ENCODE results near the gene SLC13A5. TPM values are rescaled to one million over a fixed set of nuclear protein-coding genes. Genes with fewer than 3 reads are reported as not detected.

Gene SLC13A5
- total RNA-seq, 1 experiment from 2014 or later = 0.92 TPM

GRCh38 chr17:6712058-6712853, 913 bp downstream of the SLC13A5 start:
- no peaks in the 10 kb centered on the region for H3K9me2 ChIP-seq (ENCODE audit: insufficient read depth)
- POLR2A ChIA-PET (ENCODE audit: unreplicated experiment) = interaction anchor here (0.5 to 0.7 kb wide), 4 partner anchors 41 to 413 kb away, joined by 3 to 6 read pairs (median 4); partner anchors contain the start of gene PIMREG
- H3K9me3 ChIP-seq (ENCODE audit: insufficient read depth, low read depth) = peaks cover under 1% of the 10 kb centered on the region; the same call in 1 of the 2 replicates
- no peak overlapping the region for H3K27ac ChIP-seq
- H2AFZ ChIP-seq = no peak overlapping the region
- intact Hi-C loops (cut with micrococcal nuclease; ENCODE audit: unreplicated experiment) = loop anchor here (5.0 kb wide), 2 partner anchors 45 to 310 kb away; partner anchors contain the start of gene BCL6B
- no peaks in the 10 kb centered on the region for H3K4me1 ChIP-seq (replicated peaks; ENCODE audit: insufficient read depth)
- no peaks in the 10 kb centered on the region for H3K79me2 ChIP-seq (ENCODE audit: low read depth)
- H4K20me1 ChIP-seq (ENCODE audit: insufficient read depth) = no peaks in the 10 kb centered on the region
- CTCF ChIA-PET = no interaction called here
- H3F3A ChIP-seq (ENCODE audit: insufficient read depth, low read depth) = no peaks in the 10 kb centered on the region
- no peak overlapping the region for H3K4me3 ChIP-seq
- no peaks in the 10 kb centered on the region for H3K27me3 ChIP-seq (ENCODE audit: insufficient read depth, low read depth)
- H3K4me2 ChIP-seq = no peak overlapping the region
- no peaks in the 10 kb centered on the region for H3K36me3 ChIP-seq (ENCODE audit: low read depth)
- BruUV-seq (replicated peaks) = no TSS peak
- no peak for TF ChIP-seq CTCF (conservative IDR thresholded peaks at IDR 0.05)
- no peak for TF ChIP-seq EZH2 (IDR thresholded peaks at IDR 0.05; ENCODE audit: low read depth)
- peak; percentile 58 to 80 for DNase-seq

GRCh38 chr17:6711681-6712057, 1.5 kb downstream of the SLC13A5 start:
- Histone ChIP-seq H2AFZ (no peak overlapping the region), H3K27ac (no peak overlapping the region), H3K9me2 (ENCODE audit: insufficient read depth) (no peaks in the 10 kb centered on the region), H3K4me3 (no peak overlapping the region), H3K4me2 (no peak overlapping the region), H3F3A (ENCODE audit: insufficient read depth, low read depth) (no peaks in the 10 kb centered on the region), H3K79me2 (ENCODE audit: low read depth) (no peaks in the 10 kb centered on the region), H4K20me1 (ENCODE audit: insufficient read depth) (no peaks in the 10 kb centered on the region), H3K4me1 (replicated peaks; ENCODE audit: insufficient read depth) (no peaks in the 10 kb centered on the region), H3K27me3 (ENCODE audit: insufficient read depth, low read depth) (no peaks in the 10 kb centered on the region), H3K9me3 (ENCODE audit: insufficient read depth, low read depth) (no peaks in the 10 kb centered on the region), H3K36me3 (ENCODE audit: low read depth) (no peaks in the 10 kb centered on the region)
- ChIA-PET POLR2A (ENCODE audit: unreplicated experiment) (interaction anchor here (0.6 to 0.7 kb wide), 2 partner anchors 41 to 414 kb away, joined by 3 to 5 read pairs; no protein-coding TSS in a partner anchor), CTCF (no interaction called here)
- intact Hi-C loops (cut with micrococcal nuclease; ENCODE audit: unreplicated experiment) = loop anchor here (5.0 kb wide), 2 partner anchors 44 to 311 kb away; partner anchors contain the start of gene BCL6B
- BruUV-seq (replicated peaks) = no TSS peak
- TF ChIP-seq EZH2 (IDR thresholded peaks at IDR 0.05; ENCODE audit: low read depth) (no peak), CTCF (conservative IDR thresholded peaks at IDR 0.05) (no peak)
- DNase-seq = no peak

GRCh38 chr17:6711081-6711674, 2.0 kb downstream of the SLC13A5 start:
- H3K9me2 ChIP-seq (ENCODE audit: insufficient read depth) = no peaks in the 10 kb centered on the region
- no peak overlapping the region for H3K4me3 ChIP-seq
- no peaks in the 10 kb centered on the region for H3K9me3 ChIP-seq (ENCODE audit: insufficient read depth, low read depth)
- H3K4me1 ChIP-seq (replicated peaks; ENCODE audit: insufficient read depth) = no peaks in the 10 kb centered on the region
- no peak for DNase-seq
- H3F3A ChIP-seq (ENCODE audit: insufficient read depth, low read depth) = no peaks in the 10 kb centered on the region
- no peak overlapping the region for H3K27ac ChIP-seq
- POLR2A ChIA-PET (ENCODE audit: unreplicated experiment) = no interaction called here
- H3K36me3 ChIP-seq (ENCODE audit: low read depth) = no peaks in the 10 kb centered on the region
- CTCF ChIA-PET = no interaction called here
- intact Hi-C loops (cut with micrococcal nuclease; ENCODE audit: unreplicated experiment) = loop anchor here (5.0 kb wide), 2 partner anchors 44 to 311 kb away; partner anchors contain the start of gene BCL6B
- no TSS peak for BruUV-seq (replicated peaks)
- no peak overlapping the region for H3K4me2 ChIP-seq
- H4K20me1 ChIP-seq (ENCODE audit: insufficient read depth) = no peaks in the 10 kb centered on the region
- no peak overlapping the region for H2AFZ ChIP-seq
- TF ChIP-seq EZH2 (IDR thresholded peaks at IDR 0.05; ENCODE audit: low read depth) (no peak), CTCF (conservative IDR thresholded peaks at IDR 0.05) (no peak)
- H3K27me3 ChIP-seq (ENCODE audit: insufficient read depth, low read depth) = no peaks in the 10 kb centered on the region
- no peaks in the 10 kb centered on the region for H3K79me2 ChIP-seq (ENCODE audit: low read depth)
